HCT116 (cell line): Measurements from ENCODE around the gene C10orf143.

Experiments
- CBX3 ChIP-seq: IDR thresholded peaks from 2 replicates; pipeline ENCODE4 v1.6.1; 2012; ENCODE audit warnings: low read depth
- CTCF ChIP-seq, 3 experiments: fragments of 200-600 bp in 1 of 3; sonication (generic) in 1 of 3; IDR thresholded peaks in 2 of 3; conservative IDR thresholded peaks in 1 of 3; 2 replicates each; pipeline ENCODE4 v1.5.1; 2012 to 2017; ENCODE audit warnings: low read depth in 2 of 3, low read length in 2 of 3, antibody characterized with exemption in 1 of 3, borderline replicate concordance in 1 of 3, control low read depth in 1 of 3, mild to moderate bottlenecking in 1 of 3, mixed read lengths in 1 of 3, mixed run types in 1 of 3, moderate library complexity in 1 of 3; ENCODE audit not compliant: insufficient read depth in 1 of 3
- YY1 ChIP-seq: IDR thresholded peaks from 2 replicates; pipeline ENCODE4 v1.6.1; 2011; ENCODE audit warnings: low read length, low read depth, moderate library complexity, mild to moderate bottlenecking; ENCODE audit not compliant: insufficient replicate concordance; ENCODE audit errors: extremely low read depth

- no peak for TF ChIP-seq CBX3
- no peak for TF ChIP-seq CTCF (IDR thresholded peaks at IDR 0.05 in 2 of 3, conservative IDR thresholded peaks at IDR 0.05 in 1 of 3; ENCODE audit: borderline replicate concordance in 1 of 3, insufficient read depth in 1 of 3, low read depth in 2 of 3, low read length in 2 of 3)
- no peak for TF ChIP-seq YY1
These were observed at the start of gene C10orf143 for GRCh38 chr10:130110246-130111112.
